OCI-LY7 (cell line): Measurements from ENCODE around the gene TAF5. TPM values are rescaled to one million over a fixed set of nuclear protein-coding genes. Genes with fewer than 3 reads are reported as not detected.

Source experiments
- BruUV-seq: library from RNA; stranded (reverse); fragments of 400-500 nt; replicated peaks from 2 replicates; lab custom pipeline; 2021; lab: Mats Ljungman, UMichigan
- CTCF ChIA-PET: fragments of 300-600 bp; sonication (Branson Sonifier 250); formaldehyde crosslinking; loops from one replicate; lab custom pipeline; 2022; ENCODE audit warnings: antibody characterized with exemption; ENCODE audit not compliant: unreplicated experiment; lab: Charles Lee
- POLR2A ChIA-PET: fragments of 300-600 bp; sonication (Branson Sonifier 250); formaldehyde crosslinking; loops from one replicate; lab custom pipeline; 2022; ENCODE audit warnings: antibody characterized with exemption; lab: Charles Lee
- DNase-seq: peaks from one replicate; pipeline ENCODE4 v3.0.0-alpha.2; 2015; ENCODE audit warnings: low spot score
- H2AFZ ChIP-seq: fragments of 200-600 bp; sonication (generic), shearing (Covaris generic); 2 replicates; pipeline ENCODE4 v1.6.1; 2014; ENCODE audit warnings: mild to moderate bottlenecking, antibody characterized with exemption, low read length, moderate library complexity
- H3K27ac ChIP-seq: fragments of 200-600 bp; sonication (generic); 2 replicates; pipeline ENCODE4 v1.5.1; 2014; ENCODE audit warnings: mixed run types, low read depth, mild to moderate bottlenecking, moderate library complexity, low read length, inconsistent platforms; ENCODE audit not compliant: poor library complexity, severe bottlenecking
- H3K36me3 ChIP-seq: fragments of 200-600 bp; sonication (generic); 2 replicates; pipeline ENCODE4 v1.6.1; 2014; ENCODE audit warnings: mild to moderate bottlenecking, antibody characterized with exemption, low read length, moderate library complexity, mixed read lengths; ENCODE audit not compliant: insufficient read depth
- H3K4me1 ChIP-seq: fragments of 200-600 bp; sonication (generic); 2 replicates; pipeline ENCODE4 v1.5.1; 2014; ENCODE audit warnings: mild to moderate bottlenecking, low read length; ENCODE audit not compliant: insufficient read depth, poor library complexity, severe bottlenecking
- H3K4me2 ChIP-seq: fragments of 200-600 bp; sonication (generic); 2 replicates; pipeline ENCODE4 v1.6.1; 2014; ENCODE audit warnings: mild to moderate bottlenecking, low read length
- H3K4me3 ChIP-seq: fragments of 200-600 bp; sonication (generic); 2 replicates; pipeline ENCODE4 v1.5.1; 2014; ENCODE audit warnings: mild to moderate bottlenecking, low read depth, low read length; ENCODE audit not compliant: poor library complexity, severe bottlenecking
- H3K79me2 ChIP-seq: fragments of 200-600 bp; sonication (generic); 2 replicates; pipeline ENCODE4 v1.6.1; 2016; ENCODE audit warnings: low read depth, mild to moderate bottlenecking, low read length, moderate library complexity, mixed read lengths; ENCODE audit not compliant: insufficient read depth
- H3K9me2 ChIP-seq: fragments of 200-600 bp; sonication (generic); 2 replicates; pipeline ENCODE4 v1.6.1; 2016; ENCODE audit warnings: mild to moderate bottlenecking, low read length, mixed read lengths; ENCODE audit not compliant: insufficient read depth
- H3K9me3 ChIP-seq: fragments of 200-600 bp; sonication (generic); 2 replicates; pipeline ENCODE4 v1.6.1; 2014; ENCODE audit warnings: mild to moderate bottlenecking, mixed run types, low read length, mixed read lengths
- H4K20me1 ChIP-seq: fragments of 200-600 bp; sonication (generic); 2 replicates; pipeline ENCODE4 v1.6.1; 2014; ENCODE audit warnings: mild to moderate bottlenecking, antibody characterized with exemption, low read length, moderate library complexity, mixed read lengths; ENCODE audit not compliant: insufficient read depth
- CTCF ChIP-seq: fragments of 200-600 bp; sonication (generic); conservative IDR thresholded peaks from 2 replicates; pipeline ENCODE4 v1.5.1; 2014; ENCODE audit warnings: mild to moderate bottlenecking, antibody characterized with exemption, low read length, moderate library complexity, mixed read lengths
- EZH2phosphoT487 ChIP-seq: fragments of 200-600 bp; sonication (generic); IDR thresholded peaks from 2 replicates; pipeline ENCODE4 v1.6.1; 2018; ENCODE audit warnings: low read depth, borderline replicate concordance, mild to moderate bottlenecking, mixed run types, antibody characterized with exemption, low read length, moderate library complexity, mixed read lengths
- intact Hi-C: fragments of 100-400 bp; cut with micrococcal nuclease; formaldehyde crosslinking; loops from one replicate; pipeline ENCODE4 v1.10.0; 2022; ENCODE audit not compliant: unreplicated experiment
- total RNA-seq, 2 experiments: library from RNA; depleted of rRNA in 1 of 2; stranded (reverse); fragments of >200 nt in 1 of 2; shearing (Covaris generic) in 1 of 2; gene quantifications; 2 replicates each; pipeline ENCODE4 v1.2.3, GENCODE V29; 2014 to 2022

The TAF5 gene
- total RNA-seq, 2 experiments from 2014 or later: 15.9 to 17.8 TPM

- Histone ChIP-seq H3K4me3 (peak overlapping the region; percentile 89), H3K4me2 (peak overlapping the region; percentile 75), H3K9me2 (no peaks in the 10 kb centered on the region), H3K79me2 (peaks cover 61% of the 10 kb centered on the region), H3K9me3 (no peaks in the 10 kb centered on the region), H3K36me3 (peaks cover 73% of the 10 kb centered on the region), H3K4me1 (peaks cover 31% of the 10 kb centered on the region), H4K20me1 (peaks cover 11% of the 10 kb centered on the region; the same call in 1 of the 2 replicates), H3K27ac (peak overlapping the region; percentile 55), H2AFZ (peak overlapping the region; percentile 75; the same call in 1 of the 2 replicates)
- peak; percentile 29 for DNase-seq
- intact Hi-C loops: loop anchor here (2.0 kb wide), 1 partner anchor 479 kb away; the partner anchor contains the start of gene CNNM2
- BruUV-seq: no TSS peak
- POLR2A ChIA-PET: interaction anchor here (0.5 to 1.6 kb wide), 5 partner anchors 9 to 203 kb away, joined by 3 to 5 read pairs (median 3); no protein-coding TSS in a partner anchor
- no peak for TF ChIP-seq EZH2phosphoT487
- no peak for TF ChIP-seq CTCF
- CTCF ChIA-PET: no interaction called here
These were observed 29.5 kb downstream of the TAF5 start for GRCh38 chr10:103397191-103397825.

- TF ChIP-seq EZH2phosphoT487: no peak
- no peak for TF ChIP-seq CTCF
- Histone ChIP-seq H3K4me2 (no peak overlapping the region), H3K4me1 (no peaks in the 10 kb centered on the region), H3K36me3 (peaks cover 99% of the 10 kb centered on the region), H3K9me2 (no peaks in the 10 kb centered on the region), H3K9me3 (no peaks in the 10 kb centered on the region), H3K79me2 (no peaks in the 10 kb centered on the region), H3K27ac (no peak overlapping the region), H2AFZ (no peak overlapping the region), H3K4me3 (no peak overlapping the region), H4K20me1 (no peaks in the 10 kb centered on the region)
- DNase-seq: no peak
- ChIA-PET CTCF (interaction anchor here (0.6 kb wide), 1 partner anchor 58 kb away, joined by 3 read pairs; no protein-coding TSS in a partner anchor), POLR2A (no interaction called here)
- intact Hi-C loops: no loop called here
- no TSS peak for BruUV-seq
These were observed 45.8 kb downstream of the TAF5 start for GRCh38 chr10:103413564-103413963.

GRCh38 chr10:103415581-103415980 is 47.8 kb downstream of the TAF5 start:
- intact Hi-C loops: no loop called here
- Histone ChIP-seq H3K79me2 (no peaks in the 10 kb centered on the region), H4K20me1 (no peaks in the 10 kb centered on the region), H3K4me1 (no peaks in the 10 kb centered on the region), H3K27ac (no peak overlapping the region), H3K9me2 (no peaks in the 10 kb centered on the region), H3K36me3 (peaks cover 99% of the 10 kb centered on the region), H3K9me3 (no peaks in the 10 kb centered on the region), H3K4me3 (no peak overlapping the region), H3K4me2 (no peak overlapping the region), H2AFZ (no peak overlapping the region)
- ChIA-PET CTCF (interaction anchor here (1.4 kb wide), 1 partner anchor 61 kb away, joined by 6 read pairs; no protein-coding TSS in a partner anchor), POLR2A (interaction anchor here (1.1 to 1.3 kb wide), 2 partner anchors 12 to 65 kb away, joined by 3 read pairs; no protein-coding TSS in a partner anchor)
- BruUV-seq: no TSS peak
- TF ChIP-seq CTCF: no peak
- no peak for TF ChIP-seq EZH2phosphoT487
- no peak for DNase-seq
